ENCODE results near the gene CALN1. TPM values are rescaled to one million over a fixed set of nuclear protein-coding genes. Genes with fewer than 3 reads are reported as not detected.

The CALN1 gene
- total RNA-seq, 4 donors from 2014 or later = 0.04 TPM; not detected in 3

- no peaks in the 10 kb centered on the region for H3K9me3 ChIP-seq
- H3K4me1 ChIP-seq = no peaks in the 10 kb centered on the region
- 19 to 100% methylated on average over 2 to 5 of the region's 10 CpGs for WGBS, 2 donors (ENCODE audit: low coverage in 1 of 2)
- H3K27me3 ChIP-seq = peaks cover 42% of the 10 kb centered on the region
- H3K27ac ChIP-seq = no peak overlapping the region
- ATAC-seq = no peak
- H3K36me3 ChIP-seq = no peaks in the 10 kb centered on the region
- TF ChIP-seq POLR2A (IDR thresholded peaks at IDR 0.05) = no peak
- H3K4me3 ChIP-seq = no peak overlapping the region
Observed at GRCh38 chr7:72445580-72445979, 33.4 kb upstream of the CALN1 start.

GRCh38 chr7:72445075-72445474 is 32.9 kb upstream of the CALN1 start:
- no peaks in the 10 kb centered on the region for H3K4me1 ChIP-seq
- no peak for TF ChIP-seq CTCF (IDR thresholded peaks at IDR 0.05)
- no peak for TF ChIP-seq EP300 (IDR thresholded peaks at IDR 0.05)
- no peak for TF ChIP-seq POLR2A (IDR thresholded peaks at IDR 0.05)
- no peak for TF ChIP-seq POLR2AphosphoS5 (IDR thresholded peaks at IDR 0.05)
- 75 to 88% methylated on average over 4 to 5 of the region's 6 CpGs for WGBS, 2 donors (ENCODE audit: low coverage in 1 of 2)
- H3K27ac ChIP-seq = no peak overlapping the region
- no peak for ATAC-seq
- H3K36me3 ChIP-seq = no peaks in the 10 kb centered on the region
- H3K9me3 ChIP-seq = no peaks in the 10 kb centered on the region
- peaks cover 42% of the 10 kb centered on the region for H3K27me3 ChIP-seq
- H3K4me3 ChIP-seq = no peak overlapping the region

GRCh38 chr7:72444026-72444776 is 32.1 kb upstream of the CALN1 start:
- peaks cover 40% of the 10 kb centered on the region for H3K27me3 ChIP-seq
- no peaks in the 10 kb centered on the region for H3K36me3 ChIP-seq
- 56 to 73% methylated on average over 8 of the region's 8 CpGs for WGBS, 2 donors (ENCODE audit: low coverage in 1 of 2)
- TF ChIP-seq EP300 (IDR thresholded peaks at IDR 0.05) = no peak
- TF ChIP-seq POLR2AphosphoS5 (IDR thresholded peaks at IDR 0.05) = no peak
- TF ChIP-seq POLR2A (IDR thresholded peaks at IDR 0.05) = no peak
- no peak for TF ChIP-seq CTCF (IDR thresholded peaks at IDR 0.05)
- no peaks in the 10 kb centered on the region for H3K4me1 ChIP-seq
- H3K27ac ChIP-seq = no peak overlapping the region
- no peak overlapping the region for H3K4me3 ChIP-seq
- ATAC-seq = no peak
- no peaks in the 10 kb centered on the region for H3K9me3 ChIP-seq

GRCh38 chr7:72441791-72442190 is 29.7 kb upstream of the CALN1 start:
- WGBS, 2 donors (ENCODE audit: low coverage in 1 of 2) = 52% methylated on average over 4 to 8 of the region's 8 CpGs
- TF ChIP-seq EP300 (IDR thresholded peaks at IDR 0.05) (no peak), CTCF (IDR thresholded peaks at IDR 0.05) (no peak), POLR2A (IDR thresholded peaks at IDR 0.05) (no peak), POLR2AphosphoS5 (IDR thresholded peaks at IDR 0.05) (no peak)
- H3K27ac ChIP-seq = no peak overlapping the region
- no peaks in the 10 kb centered on the region for H3K36me3 ChIP-seq
- H3K27me3 ChIP-seq = peaks cover 18% of the 10 kb centered on the region
- H3K4me3 ChIP-seq = no peak overlapping the region
- no peaks in the 10 kb centered on the region for H3K4me1 ChIP-seq
- ATAC-seq = no peak
- no peaks in the 10 kb centered on the region for H3K9me3 ChIP-seq

- Histone ChIP-seq H3K27me3 (no peaks in the 10 kb centered on the region), H3K27ac (no peak overlapping the region), H3K9me3 (no peaks in the 10 kb centered on the region), H3K4me3 (no peak overlapping the region), H3K36me3 (no peaks in the 10 kb centered on the region), H3K4me1 (peaks cover 0 to 15% (median 0%) of the 10 kb centered on the region in 3 donors)
- no peak for ATAC-seq
- 86 to 100% methylated on average over 2 to 7 of the region's 7 CpGs for WGBS, 2 donors (ENCODE audit: low coverage in 1 of 2)
- TF ChIP-seq EP300 (IDR thresholded peaks at IDR 0.05) (no peak), CTCF (IDR thresholded peaks at IDR 0.05) (no peak), POLR2A (IDR thresholded peaks at IDR 0.05) (no peak), POLR2AphosphoS5 (IDR thresholded peaks at IDR 0.05) (no peak)
Observed at GRCh38 chr7:72438491-72438890, 26.4 kb upstream of the CALN1 start.

All from gastroesophageal sphincter (tissue), 4 donors.